Naive B cell (primary cell): Measurements from ENCODE around the gene LMCD1. TPM values are rescaled to one million over a fixed set of nuclear protein-coding genes. Genes with fewer than 3 reads are reported as not detected.
A peak's percentile ranks its signal among the peaks of the same experiment; 100 is the strongest.

Experiments
- ATAC-seq, 2 donors: fragments of 150-1000 bp; cut with Tn5 transposase; 2 replicates each; pipeline ENCODE4 v1.10.0; 2021; ENCODE audit warnings: low read depth in 2 of 2, mild to moderate bottlenecking in 2 of 2, moderate library complexity in 2 of 2
- DNase-seq: peaks from one replicate; pipeline ENCODE4 v3.0.0; 2022
- H3K27ac Mint-ChIP-seq, 6 donors: one replicate each; pipeline ENCODE4 v1.8.0; 2020 to 2022; ENCODE audit warnings: mild to moderate bottlenecking in 6 of 6, mixed read lengths in 6 of 6, moderate library complexity in 5 of 6, inconsistent platforms in 2 of 6
- H3K27me3 Mint-ChIP-seq, 3 donors: one replicate each; pipeline ENCODE4 v1.8.0; 2021 to 2022; ENCODE audit warnings: mixed read lengths in 3 of 3, mild to moderate bottlenecking in 1 of 3
- H3K36me3 Mint-ChIP-seq, 2 donors: one replicate each; pipeline ENCODE4 v1.8.0; 2020 to 2022; ENCODE audit warnings: mixed read lengths in 2 of 2, inconsistent platforms in 1 of 2, mild to moderate bottlenecking in 1 of 2
- H3K4me1 Mint-ChIP-seq, 3 donors: one replicate each; pipeline ENCODE4 v1.8.0; 2020 to 2022; ENCODE audit warnings: mixed read lengths in 3 of 3, inconsistent platforms in 1 of 3, mild to moderate bottlenecking in 1 of 3, moderate library complexity in 1 of 3
- H3K4me3 Mint-ChIP-seq, 8 donors: one replicate each; pipeline ENCODE4 v1.8.0; 2020 to 2022; ENCODE audit warnings: mild to moderate bottlenecking in 8 of 8, mixed read lengths in 8 of 8, moderate library complexity in 8 of 8, inconsistent platforms in 2 of 8
- H3K9me3 Mint-ChIP-seq, 7 donors: one replicate each; pipeline ENCODE4 v1.8.0; 2020 to 2022; ENCODE audit warnings: mixed read lengths in 7 of 7, mild to moderate bottlenecking in 5 of 7, inconsistent platforms in 2 of 7, moderate library complexity in 1 of 7
- polyA plus RNA-seq, 6 donors: library from polyadenylated mRNA; unstranded; fragments of 300-500 nt; fragmentation: Illumina TruSeq; gene quantifications; one replicate each; pipeline ENCODE4 v1.2.3, GENCODE V29; 2021; ENCODE audit warnings: low read depth in 6 of 6

The LMCD1 gene
- polyA plus RNA-seq, 6 donors from 2014 or later: 0.56 to 1.0 TPM; not detected in 4

GRCh38 chr3:8581806-8582445, 80.3 kb downstream of the LMCD1 start:
- Mint-ChIP-seq H3K4me3 (no peak overlapping the region), H3K9me3 (peaks cover 0 to 8% (median 0%) of the 10 kb centered on the region in 7 donors), H3K27ac (no peak overlapping the region), H3K4me1 (no peaks in the 10 kb centered on the region), H3K36me3 (no peaks in the 10 kb centered on the region), H3K27me3 (peaks cover 0 to 6% (median 0%) of the 10 kb centered on the region in 3 donors)
- no peak for ATAC-seq
- no peak for DNase-seq

- ATAC-seq (no peak), DNase-seq (no peak)
- Mint-ChIP-seq H3K36me3 (no peaks in the 10 kb centered on the region), H3K4me3 (no peak overlapping the region), H3K4me1 (no peaks in the 10 kb centered on the region), H3K27ac (no peak overlapping the region), H3K9me3 (peaks cover 0 to 8% (median 0%) of the 10 kb centered on the region in 7 donors), H3K27me3 (no peaks in the 10 kb centered on the region)
Measured at GRCh38 chr3:8584661-8585060, 83.0 kb downstream of the LMCD1 start.

- Mint-ChIP-seq H3K4me1 (no peaks in the 10 kb centered on the region), H3K36me3 (no peaks in the 10 kb centered on the region), H3K27ac (no peak overlapping the region), H3K4me3 (no peak overlapping the region), H3K27me3 (peaks cover 0 to 4% (median 0%) of the 10 kb centered on the region in 3 donors), H3K9me3 (no peaks in the 10 kb centered on the region)
- ATAC-seq (no peak), DNase-seq (no peak)
Measured at GRCh38 chr3:8589880-8590556, 88.4 kb downstream of the LMCD1 start.

- Mint-ChIP-seq H3K27ac (no peak overlapping the region), H3K4me3 (no peak overlapping the region), H3K4me1 (no peaks in the 10 kb centered on the region), H3K27me3 (peaks cover 0 to 4% (median 0%) of the 10 kb centered on the region in 3 donors), H3K9me3 (no peaks in the 10 kb centered on the region), H3K36me3 (no peaks in the 10 kb centered on the region)
- ATAC-seq (no peak), DNase-seq (no peak)
Measured at GRCh38 chr3:8593021-8593827, 91.6 kb downstream of the LMCD1 start.

- Mint-ChIP-seq H3K4me3 (no peak overlapping the region), H3K9me3 (no peaks in the 10 kb centered on the region), H3K36me3 (no peaks in the 10 kb centered on the region), H3K27me3 (peaks cover 0 to 4% (median 0%) of the 10 kb centered on the region in 3 donors), H3K4me1 (no peaks in the 10 kb centered on the region), H3K27ac (no peak overlapping the region)
- DNase-seq (no peak), ATAC-seq (no peak)
Measured at GRCh38 chr3:8595252-8595651, 93.6 kb downstream of the LMCD1 start.

- no peaks in the 10 kb centered on the region for H3K36me3 Mint-ChIP-seq
- H3K27me3 Mint-ChIP-seq: peaks cover 0 to 4% (median 0%) of the 10 kb centered on the region in 3 donors
- no peaks in the 10 kb centered on the region for H3K9me3 Mint-ChIP-seq
- H3K4me1 Mint-ChIP-seq: no peaks in the 10 kb centered on the region
- H3K4me3 Mint-ChIP-seq: peak overlapping the region in 1 of 8 donors; percentile 22
- DNase-seq (no peak), ATAC-seq (no peak)
- no peak overlapping the region for H3K27ac Mint-ChIP-seq
Measured at GRCh38 chr3:8595695-8596115, 94.1 kb downstream of the LMCD1 start.

GRCh38 chr3:8596321-8597218, 94.9 kb downstream of the LMCD1 start:
- H3K27ac Mint-ChIP-seq: no peak overlapping the region
- DNase-seq: no peak
- no peaks in the 10 kb centered on the region for H3K9me3 Mint-ChIP-seq
- peaks cover 0 to 4% (median 0%) of the 10 kb centered on the region in 3 donors for H3K27me3 Mint-ChIP-seq
- H3K4me1 Mint-ChIP-seq: no peaks in the 10 kb centered on the region
- no peaks in the 10 kb centered on the region for H3K36me3 Mint-ChIP-seq
- no peak overlapping the region for H3K4me3 Mint-ChIP-seq
- ATAC-seq: no peak

GRCh38 chr3:8597219-8597853, 95.7 kb downstream of the LMCD1 start:
- no peak overlapping the region for H3K27ac Mint-ChIP-seq
- H3K27me3 Mint-ChIP-seq: peaks cover 0 to 4% (median 0%) of the 10 kb centered on the region in 3 donors
- H3K4me3 Mint-ChIP-seq: no peak overlapping the region
- DNase-seq: no peak
- no peak for ATAC-seq
- H3K4me1 Mint-ChIP-seq: no peaks in the 10 kb centered on the region
- no peaks in the 10 kb centered on the region for H3K9me3 Mint-ChIP-seq
- no peaks in the 10 kb centered on the region for H3K36me3 Mint-ChIP-seq

- DNase-seq: no peak
- no peaks in the 10 kb centered on the region for H3K4me1 Mint-ChIP-seq
- no peak overlapping the region for H3K27ac Mint-ChIP-seq
- no peak overlapping the region for H3K4me3 Mint-ChIP-seq
- no peak for ATAC-seq
- peaks cover 0 to 4% (median 0%) of the 10 kb centered on the region in 3 donors for H3K27me3 Mint-ChIP-seq
- H3K36me3 Mint-ChIP-seq: no peaks in the 10 kb centered on the region
- peaks cover 0 to 5% (median 0%) of the 10 kb centered on the region in 7 donors for H3K9me3 Mint-ChIP-seq
Measured at GRCh38 chr3:8599146-8599545, 97.5 kb downstream of the LMCD1 start.

- H3K4me1 Mint-ChIP-seq: no peaks in the 10 kb centered on the region
- DNase-seq: no peak
- H3K36me3 Mint-ChIP-seq: no peaks in the 10 kb centered on the region
- H3K27ac Mint-ChIP-seq: no peak overlapping the region
- peaks cover 0 to 5% (median 0%) of the 10 kb centered on the region in 7 donors for H3K9me3 Mint-ChIP-seq
- H3K27me3 Mint-ChIP-seq: no peaks in the 10 kb centered on the region
- no peak for ATAC-seq
- no peak overlapping the region for H3K4me3 Mint-ChIP-seq
Measured at GRCh38 chr3:8600457-8600856, 98.8 kb downstream of the LMCD1 start.

- Mint-ChIP-seq H3K4me1 (no peaks in the 10 kb centered on the region), H3K9me3 (peaks cover 0 to 5% (median 0%) of the 10 kb centered on the region in 7 donors), H3K36me3 (no peaks in the 10 kb centered on the region), H3K4me3 (no peak overlapping the region), H3K27ac (no peak overlapping the region), H3K27me3 (peaks cover 0 to 10% (median 7%) of the 10 kb centered on the region in 3 donors)
- DNase-seq: no peak
- ATAC-seq: no peak
Measured at GRCh38 chr3:8603115-8603710, 101.6 kb downstream of the LMCD1 start.

GRCh38 chr3:8604006-8604405, 102.4 kb downstream of the LMCD1 start:
- H3K27me3 Mint-ChIP-seq: peaks cover 0 to 10% (median 10%) of the 10 kb centered on the region in 3 donors
- H3K27ac Mint-ChIP-seq: no peak overlapping the region
- H3K9me3 Mint-ChIP-seq: peaks cover 0 to 5% (median 0%) of the 10 kb centered on the region in 7 donors
- ATAC-seq (no peak), DNase-seq (no peak)
- H3K4me3 Mint-ChIP-seq: no peak overlapping the region
- peaks cover 0 to 2% (median 0%) of the 10 kb centered on the region in 3 donors for H3K4me1 Mint-ChIP-seq
- H3K36me3 Mint-ChIP-seq: no peaks in the 10 kb centered on the region
